HTERT RPE-1 (cell line): ENCODE data around the gene INAFM2.

Source experiments
- in situ Hi-C: fragments of 300-500 bp; cut with MboI; formaldehyde crosslinking; loops from 4 replicates; pipeline ENCODE4 v1.14.3; 2020; ENCODE audit warnings: low sequenced_read_pairs

The INAFM2 gene

DNA sequence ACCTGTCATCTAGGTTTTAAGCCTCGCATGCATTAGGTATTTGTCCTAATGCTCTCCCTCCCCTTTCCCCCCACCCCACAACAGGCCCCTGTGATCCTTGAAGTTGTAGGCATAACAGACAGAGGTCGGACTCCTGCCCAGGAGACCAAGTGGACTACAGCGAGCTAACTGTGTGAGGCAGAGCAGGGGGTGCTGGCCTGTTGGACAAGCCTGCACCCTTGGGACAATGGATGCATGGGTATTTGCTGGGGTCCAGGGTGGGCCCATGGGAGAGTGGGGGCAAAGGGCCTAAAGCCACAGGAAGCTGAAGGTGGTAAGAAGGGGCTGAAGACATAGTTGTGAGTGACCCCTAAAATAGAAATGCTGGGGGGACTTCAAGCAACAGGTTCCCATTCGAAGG, 18.2 kb upstream of the INAFM2 start:
- in situ Hi-C loops = no loop called here

DNA sequence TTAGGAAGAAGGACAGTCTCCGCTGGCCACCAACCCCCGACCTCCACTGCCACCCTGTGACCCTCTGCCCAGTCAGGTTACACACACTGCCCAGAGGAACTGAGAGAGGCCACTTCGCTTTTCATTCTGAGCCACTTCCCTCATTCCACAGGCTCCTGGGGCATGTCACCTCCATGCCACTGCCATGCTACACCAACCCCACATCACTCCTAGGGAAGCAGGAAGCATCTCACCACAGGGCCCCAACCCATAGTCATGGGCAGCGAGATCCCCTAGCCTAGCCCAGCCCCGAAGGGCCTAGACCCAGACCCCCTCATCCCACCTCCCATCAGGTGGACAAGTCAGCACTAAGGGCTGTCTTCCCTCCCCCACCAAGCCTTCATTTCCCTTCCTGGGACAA, 17.1 kb upstream of the INAFM2 start:
- in situ Hi-C loops = no loop called here

DNA sequence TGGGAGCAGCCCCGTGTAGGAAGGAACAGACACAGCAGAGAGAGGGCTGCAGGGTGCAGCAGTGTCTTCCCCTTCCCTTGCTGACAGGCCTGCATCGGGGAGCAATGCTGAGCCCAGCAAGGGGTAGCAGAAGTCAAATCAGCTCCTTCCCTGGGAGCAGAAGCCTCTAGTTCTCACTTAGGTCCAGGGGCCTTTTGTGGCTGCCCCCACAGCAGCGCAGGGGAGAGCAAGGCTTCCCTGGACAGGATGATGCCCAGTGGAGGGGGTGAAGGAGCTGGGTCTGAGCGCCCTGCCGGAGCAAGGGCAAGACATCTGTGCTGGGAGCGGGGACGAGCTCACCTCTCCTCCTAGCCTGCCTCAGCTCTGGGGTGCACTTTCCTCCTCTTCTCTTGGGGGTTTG, 16.6 kb upstream of the INAFM2 start:
- in situ Hi-C loops = no loop called here

DNA sequence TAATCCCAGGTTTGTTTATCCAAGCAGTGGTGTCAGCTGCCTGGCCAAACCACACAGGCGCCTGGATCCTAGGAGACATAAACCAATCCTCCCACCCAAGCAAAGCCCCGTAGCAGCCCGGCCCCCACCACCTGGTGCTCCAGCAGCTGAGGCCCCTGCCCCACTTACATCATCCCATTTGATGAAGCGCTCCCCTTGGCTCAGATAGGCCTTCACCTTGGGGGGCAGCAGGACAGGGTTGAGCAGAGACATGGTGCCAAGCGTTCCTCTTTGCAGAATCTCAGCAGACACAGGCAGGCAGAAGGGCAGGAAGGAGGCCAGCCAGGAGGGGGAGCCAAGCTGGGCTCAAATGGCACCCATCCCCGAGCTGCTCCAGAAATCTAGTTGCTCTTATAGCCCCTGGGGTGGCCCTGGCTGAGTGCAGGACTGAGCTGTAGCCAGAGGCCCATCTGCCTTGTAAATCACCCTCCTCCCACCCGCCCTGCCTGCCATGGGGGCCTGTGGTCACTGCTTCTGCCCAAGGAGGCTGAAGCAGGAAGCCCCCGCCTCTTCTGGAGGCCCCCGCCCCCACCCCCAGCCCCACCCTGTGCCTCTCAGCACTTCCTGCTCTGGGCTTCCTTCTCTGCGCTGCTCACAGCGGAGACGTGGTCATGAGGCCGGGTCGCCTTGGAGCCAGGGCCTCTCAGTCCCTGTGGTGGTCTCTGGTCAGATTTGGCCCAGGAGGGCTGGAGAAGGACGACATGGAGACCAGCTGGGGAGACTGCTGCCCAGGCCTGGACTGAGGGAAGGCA, 15.9 kb upstream of the INAFM2 start, which contains the start of gene PLCB2:
TSS of gene PLCB2 (minus strand) at position 515 of the 791 bp plus-strand sequence. CDS start at position 252, 263 bp downstream.
- in situ Hi-C loops = no loop called here

DNA sequence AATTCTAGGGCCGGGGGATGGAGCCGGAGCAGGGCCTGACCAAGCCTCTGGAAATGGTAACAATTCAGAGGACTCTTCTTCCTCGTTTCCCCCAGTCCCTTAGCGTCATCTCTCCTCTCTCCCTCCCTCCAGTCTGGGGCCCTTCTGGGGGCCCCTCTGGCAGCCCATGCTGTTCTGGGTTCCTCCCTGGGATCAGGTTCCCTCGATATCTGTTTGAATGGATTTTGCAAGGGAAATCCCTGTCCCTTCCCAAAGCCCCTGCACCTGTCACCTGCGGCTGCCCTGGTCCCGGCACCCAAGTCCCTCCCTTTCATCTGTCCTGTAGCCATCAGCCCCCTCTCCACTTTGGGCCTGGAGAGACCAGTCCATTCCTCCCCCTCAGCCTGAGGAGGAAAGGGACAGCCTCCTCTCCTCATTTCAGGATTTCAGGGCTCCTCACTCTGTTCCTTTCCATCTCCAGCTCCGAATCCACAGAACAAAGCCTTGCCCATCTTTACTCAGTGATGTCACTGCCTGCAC, 14.1 kb upstream of the INAFM2 start:
- in situ Hi-C loops = no loop called here

DNA sequence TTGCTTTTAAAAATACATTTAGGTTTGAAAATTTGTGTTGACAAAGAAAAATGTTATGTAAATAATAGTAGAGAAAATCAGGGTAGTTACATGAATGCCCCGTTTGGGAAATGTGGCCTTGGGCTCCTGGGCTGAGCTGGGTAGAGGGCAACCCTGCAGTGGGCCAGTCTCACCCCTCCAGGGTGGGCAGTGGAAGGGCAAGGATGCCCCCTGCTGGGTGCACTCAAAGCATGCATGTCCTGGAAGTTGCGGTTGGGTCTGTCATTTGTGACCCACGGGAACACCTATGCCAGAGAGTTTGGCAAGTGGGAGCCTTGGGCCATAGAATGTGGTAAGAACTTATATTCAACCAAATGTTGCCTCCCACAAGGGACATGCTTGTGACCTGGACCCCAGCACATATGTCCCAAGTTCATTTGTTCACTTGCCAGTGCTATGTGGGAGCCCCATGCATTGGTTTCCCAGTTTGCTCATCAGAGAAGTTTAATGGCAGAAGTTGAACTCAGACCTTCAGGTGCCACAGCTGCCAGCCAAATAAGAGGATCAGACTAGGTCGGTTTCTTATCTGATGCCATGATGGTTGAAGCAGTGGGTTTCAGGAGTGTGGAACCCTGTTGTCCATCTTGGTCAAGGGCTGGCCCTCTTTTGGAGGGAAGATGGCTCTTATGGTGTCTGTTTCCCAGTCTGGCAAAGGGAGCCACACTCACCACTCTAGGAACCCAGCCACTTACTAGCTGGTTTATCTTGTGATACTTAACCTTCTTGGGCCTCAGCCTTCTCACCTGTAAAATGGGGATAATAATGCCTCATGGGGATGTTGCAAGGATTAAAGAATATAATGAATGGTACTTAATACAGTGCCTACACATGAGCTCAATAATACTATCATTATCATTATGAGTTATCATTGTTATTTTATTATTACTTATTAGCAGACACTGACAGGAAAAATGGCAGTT, 13.2 kb upstream of the INAFM2 start:
- in situ Hi-C loops = no loop called here

DNA sequence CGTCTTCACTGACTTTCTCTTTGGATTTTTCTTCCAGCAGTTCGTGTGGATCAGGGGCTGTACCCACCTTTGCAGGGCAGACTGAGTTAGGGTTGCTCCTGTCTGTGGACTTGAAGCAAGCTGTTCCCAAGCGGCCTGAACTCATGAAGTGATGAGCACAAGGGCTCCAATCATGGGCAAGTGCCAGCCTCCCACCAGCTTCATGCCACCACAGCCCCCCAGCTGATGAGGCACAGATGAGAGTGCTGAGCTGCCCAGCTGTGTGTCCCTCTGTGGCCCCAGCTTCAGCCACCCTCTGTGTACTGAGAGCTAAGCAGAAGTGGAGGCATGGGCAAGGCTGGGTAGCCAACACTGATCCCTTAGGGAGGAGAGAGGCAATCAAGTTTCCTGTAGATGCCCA, 12.5 kb upstream of the INAFM2 start:
- in situ Hi-C loops = no loop called here

DNA sequence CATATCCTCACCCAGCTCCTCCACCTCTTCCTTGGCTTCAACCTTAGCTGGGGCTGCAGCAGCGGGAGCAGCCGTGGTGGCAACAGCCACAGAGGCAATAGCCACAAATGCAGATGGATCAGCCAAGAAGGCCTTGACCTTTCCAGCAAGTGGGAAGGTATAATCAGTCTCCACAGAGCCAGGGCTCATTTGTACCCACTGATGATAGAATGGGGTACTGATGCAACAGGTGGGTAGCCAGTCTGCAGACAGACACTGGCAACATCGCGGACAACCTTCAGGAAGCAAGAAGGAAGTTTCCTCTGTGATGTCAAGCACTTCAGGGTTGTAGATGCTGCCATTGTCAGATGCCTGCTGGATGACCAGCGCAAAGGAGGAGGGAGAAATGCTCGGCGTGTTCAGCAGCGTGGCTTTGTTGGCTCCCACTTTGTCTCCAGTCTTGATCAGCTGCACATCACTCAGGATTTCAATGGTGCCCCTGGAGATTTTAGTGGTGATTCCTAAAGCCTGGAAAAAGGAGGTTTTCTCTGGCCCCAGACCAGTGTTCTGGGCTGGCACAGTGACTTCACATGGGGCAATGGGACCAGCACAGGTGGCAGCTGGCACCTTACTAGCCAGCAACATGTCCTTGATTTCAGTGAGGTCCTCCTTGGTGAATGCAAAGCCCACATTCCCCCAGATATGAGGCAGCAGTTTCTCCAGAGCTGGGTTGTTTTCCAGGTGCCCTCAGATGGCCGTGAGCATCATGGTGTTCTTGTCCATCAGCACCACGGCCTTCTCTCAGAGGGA, 10.9 kb upstream of the INAFM2 start:
- in situ Hi-C loops = no loop called here

DNA sequence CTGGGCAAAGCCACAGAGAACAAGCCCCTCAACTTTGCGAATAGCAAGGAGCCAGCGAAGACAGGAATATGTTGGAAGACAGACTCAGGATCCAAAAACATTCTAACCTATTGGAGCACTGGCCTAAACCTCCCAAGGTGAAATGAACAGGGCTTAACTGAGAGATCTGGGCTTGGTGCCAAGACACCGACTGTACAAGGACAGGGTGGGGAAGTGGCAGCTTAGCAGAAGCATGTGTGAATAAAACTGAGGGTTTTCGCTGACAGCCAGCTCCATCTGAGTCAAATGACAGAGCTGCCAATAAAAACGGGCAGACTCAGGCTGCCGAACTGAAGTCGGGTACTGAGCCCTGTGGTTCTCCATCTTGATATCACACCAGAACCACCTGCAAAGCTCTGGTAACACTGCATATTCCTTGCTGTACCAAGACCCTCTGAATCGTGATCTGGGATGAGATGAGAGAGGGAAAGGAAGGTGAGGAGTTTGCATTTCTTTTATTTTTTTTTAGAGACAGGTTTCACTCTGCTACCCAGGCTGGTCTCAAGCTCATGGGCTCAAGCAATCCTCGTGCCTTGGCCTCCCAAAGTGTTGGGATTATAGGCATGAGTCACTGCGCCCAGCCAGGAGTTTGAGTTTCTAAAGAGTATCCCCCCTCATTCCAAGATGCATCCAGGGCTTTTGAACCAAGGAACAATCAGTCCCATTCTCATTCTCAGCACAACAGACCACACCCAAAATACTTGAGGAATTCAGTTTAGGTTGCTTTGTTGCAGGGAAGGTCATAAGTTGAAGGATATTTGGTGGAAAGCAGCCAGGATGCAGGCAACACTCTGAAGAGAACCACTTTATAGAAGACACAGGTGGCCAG, 9.7 kb upstream of the INAFM2 start:
- in situ Hi-C loops = no loop called here

DNA sequence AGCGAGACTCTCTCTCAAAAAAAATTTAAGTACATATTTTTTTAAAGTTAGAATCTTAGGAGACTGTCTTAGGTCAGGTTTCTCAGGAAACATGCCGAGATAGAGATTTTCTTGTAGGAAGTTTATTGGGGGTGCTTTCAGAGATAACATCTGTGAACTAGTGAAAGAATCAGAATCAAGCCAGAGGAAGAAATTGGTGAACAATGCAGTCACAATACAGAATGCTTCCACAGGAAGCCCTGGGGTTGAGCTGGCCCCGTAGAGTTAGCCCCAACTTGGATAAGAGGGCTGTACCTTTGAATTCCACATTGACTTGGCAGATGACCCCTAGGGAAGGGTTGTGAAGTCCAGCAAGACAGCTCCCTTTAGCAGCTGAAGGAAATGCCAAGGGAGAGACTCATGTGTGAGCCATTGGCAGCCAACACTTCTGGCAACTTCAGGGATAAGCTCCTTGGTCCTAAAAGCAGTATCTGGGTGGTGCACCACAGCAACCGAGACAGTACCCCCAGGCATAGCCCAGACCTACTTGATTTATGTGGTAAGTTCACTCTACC, 8.7 kb upstream of the INAFM2 start:
- in situ Hi-C loops = no loop called here

DNA sequence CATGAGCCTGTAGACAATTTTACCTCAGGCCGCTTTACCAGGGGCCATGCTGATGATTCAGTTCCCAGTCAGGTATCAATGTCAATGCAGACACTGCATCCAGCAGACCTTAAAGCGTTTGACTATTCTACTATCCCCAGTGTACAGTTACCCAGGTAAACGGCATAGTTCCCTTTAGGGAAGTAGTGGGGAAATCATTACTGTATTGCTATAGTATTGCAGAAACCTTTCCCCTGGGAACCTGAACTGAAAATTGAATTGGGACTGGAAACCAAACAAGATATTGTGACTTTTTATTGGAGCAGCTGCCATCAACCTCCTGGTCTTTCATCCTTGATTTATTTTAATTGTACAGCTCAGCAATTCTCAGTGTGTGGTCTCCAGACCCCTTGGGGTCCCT, 6.6 kb upstream of the INAFM2 start:
- in situ Hi-C loops = no loop called here

DNA sequence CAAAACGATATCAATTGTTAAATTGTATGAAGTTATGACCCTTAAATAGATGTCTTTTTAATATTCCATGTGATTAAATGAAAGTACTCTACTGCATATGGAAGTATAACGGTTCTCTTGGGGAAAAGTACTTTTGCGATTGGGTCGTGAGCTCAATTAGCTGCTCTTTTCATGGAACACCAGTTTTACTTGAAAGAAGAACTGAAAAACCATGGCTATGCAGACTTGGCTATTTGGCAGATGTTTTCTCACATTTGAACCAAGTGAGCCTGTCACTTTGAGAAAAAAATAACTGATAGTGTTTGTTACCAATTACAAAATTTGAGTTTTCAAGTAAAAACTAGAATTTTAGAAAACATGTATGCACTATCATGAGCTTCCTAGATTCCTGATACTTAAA, 5.9 kb upstream of the INAFM2 start:
- in situ Hi-C loops = no loop called here

DNA sequence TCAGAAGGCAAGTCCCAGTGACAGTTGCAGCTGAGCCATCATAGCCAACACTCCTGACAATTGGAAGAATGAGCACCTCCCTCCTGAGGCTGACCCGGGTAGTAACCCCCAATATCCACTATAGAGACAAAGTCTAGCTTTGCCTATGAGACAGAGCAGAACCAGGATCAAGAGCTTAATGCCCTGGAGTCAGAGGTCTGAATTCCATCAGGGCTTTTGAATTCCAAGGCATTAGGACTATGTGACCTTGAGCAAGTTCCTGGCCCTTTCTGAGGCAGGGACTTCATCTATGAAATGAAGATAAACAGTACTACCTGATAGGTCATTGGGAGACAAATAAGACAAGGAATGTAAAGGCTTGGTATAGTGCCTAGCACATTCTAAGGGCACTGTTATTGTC, 3.1 kb upstream of the INAFM2 start:
- in situ Hi-C loops = no loop called here

DNA sequence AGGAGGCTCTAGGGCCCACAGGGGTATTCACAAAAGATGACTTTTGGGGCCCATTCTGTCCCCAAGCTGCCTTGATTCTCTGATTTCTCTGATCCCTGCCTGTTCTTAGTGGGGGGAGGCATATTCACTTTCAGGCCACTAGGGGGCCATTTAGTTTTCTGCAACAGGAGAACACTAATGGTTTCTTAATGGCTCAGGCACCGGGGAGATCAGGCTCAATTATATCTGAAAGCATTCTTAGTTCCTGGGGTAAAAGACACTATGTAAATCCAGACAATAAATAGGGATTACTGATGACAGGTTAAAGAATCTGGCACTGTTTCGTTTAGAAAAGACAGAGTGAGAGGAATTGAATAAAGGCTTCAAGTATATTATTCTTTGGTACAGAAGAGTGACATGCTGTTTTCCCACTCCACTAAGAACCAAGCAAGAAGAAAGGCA, 2.5 kb upstream of the INAFM2 start:
- in situ Hi-C loops = no loop called here

DNA sequence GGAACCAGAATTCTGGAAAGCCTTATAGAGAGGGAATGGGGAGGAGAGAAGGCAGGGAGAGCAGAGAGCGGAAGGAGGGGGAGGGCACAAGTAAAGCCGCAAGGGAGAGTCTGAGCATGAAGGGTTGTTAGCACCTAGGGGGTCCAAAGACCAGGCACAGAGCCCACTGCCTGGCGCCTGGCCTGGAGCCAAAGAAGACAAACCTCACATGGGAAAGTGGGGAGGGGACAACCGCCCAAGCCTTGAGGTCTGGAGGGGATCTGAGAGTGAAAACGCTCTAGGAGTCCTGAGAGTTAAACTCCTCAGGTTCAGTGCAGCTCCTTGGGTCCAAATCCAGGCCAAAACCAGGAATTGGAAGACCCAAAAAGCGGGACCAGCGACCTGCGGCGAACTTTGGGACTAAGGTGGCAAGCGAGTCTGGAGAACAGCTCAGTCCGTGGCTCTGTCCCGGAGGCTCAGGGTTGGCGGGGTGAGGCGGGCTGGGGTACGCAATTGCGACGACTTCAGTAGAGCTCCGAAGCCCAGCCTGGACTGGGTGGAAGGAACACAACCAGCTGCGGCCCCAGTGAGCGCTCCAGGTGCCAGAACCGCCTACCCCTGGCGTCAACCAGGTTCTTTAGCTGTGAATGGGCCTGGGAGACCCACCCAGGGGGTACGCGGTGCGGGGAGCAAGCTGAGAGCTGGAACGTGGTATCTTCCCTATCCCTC, 807 bp upstream of the INAFM2 start:
- in situ Hi-C loops = no loop called here

DNA sequence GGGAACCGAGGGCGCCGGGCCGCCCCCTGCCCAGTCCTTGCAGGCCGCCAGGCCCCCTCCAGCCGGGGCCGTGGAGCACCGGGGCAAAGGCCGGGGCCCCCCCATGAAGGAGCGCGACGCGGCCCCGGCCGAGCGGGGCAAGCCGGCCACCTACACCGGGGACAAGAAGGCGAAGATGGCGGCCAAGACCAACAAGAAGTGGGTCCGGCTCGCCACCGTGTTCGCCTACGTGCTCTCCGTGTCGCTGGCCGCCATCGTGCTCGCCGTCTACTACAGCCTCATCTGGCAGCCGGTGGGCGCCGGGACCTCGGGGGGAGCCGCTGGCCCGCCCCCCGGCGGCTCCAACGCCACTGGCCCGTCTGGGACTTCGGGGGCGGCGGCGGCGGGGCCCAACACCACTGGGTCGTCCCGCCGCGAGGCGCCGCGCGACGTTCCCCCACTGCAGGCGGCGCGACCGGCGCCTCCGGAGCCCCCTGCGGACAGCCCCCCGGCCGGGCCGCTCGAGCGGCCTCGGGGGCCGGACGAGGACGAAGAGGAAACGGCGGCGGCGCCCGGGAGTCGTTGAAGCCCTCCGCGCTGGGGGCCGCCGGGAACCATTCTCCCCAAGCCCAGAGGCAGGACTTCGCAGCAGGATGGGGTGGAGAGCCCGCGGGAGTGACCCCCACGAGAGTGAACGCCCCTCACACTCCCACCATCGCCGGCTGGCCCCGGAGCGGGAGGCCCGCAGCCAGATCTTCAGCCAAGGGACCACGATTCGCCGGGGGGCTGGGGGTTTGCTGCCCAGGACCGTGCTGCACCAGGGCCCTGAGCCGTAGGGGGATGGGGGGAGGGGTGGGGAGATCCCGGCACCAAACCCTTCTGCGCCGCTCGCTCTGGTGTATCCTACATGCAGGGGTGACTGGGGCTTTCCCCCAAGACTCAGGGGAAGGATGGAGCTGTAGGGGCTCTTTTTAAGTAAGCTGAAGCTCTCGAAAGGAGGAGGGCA, 753 bp downstream of the INAFM2 start:
- in situ Hi-C loops = no loop called here

DNA sequence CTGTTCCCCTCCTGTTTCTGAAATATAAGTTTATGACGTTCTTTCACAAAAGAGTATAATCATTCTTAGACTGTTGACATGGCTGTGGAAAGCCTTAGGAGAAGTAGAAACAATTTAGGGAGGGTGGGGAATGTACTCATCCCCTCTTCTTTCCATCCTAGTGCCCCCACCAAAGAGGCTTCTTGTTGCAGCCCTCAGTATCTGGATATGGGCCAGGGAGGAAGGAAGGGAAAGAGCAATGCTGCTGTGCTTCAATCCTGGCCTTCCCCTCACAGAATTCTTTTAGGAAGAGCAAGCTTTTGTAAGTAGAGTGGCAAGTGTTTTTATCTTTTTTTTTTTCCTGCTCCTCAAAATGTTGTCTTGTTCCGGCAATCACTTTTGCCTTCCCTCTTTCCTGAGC, 1.7 kb downstream of the INAFM2 start:
- in situ Hi-C loops = no loop called here

DNA sequence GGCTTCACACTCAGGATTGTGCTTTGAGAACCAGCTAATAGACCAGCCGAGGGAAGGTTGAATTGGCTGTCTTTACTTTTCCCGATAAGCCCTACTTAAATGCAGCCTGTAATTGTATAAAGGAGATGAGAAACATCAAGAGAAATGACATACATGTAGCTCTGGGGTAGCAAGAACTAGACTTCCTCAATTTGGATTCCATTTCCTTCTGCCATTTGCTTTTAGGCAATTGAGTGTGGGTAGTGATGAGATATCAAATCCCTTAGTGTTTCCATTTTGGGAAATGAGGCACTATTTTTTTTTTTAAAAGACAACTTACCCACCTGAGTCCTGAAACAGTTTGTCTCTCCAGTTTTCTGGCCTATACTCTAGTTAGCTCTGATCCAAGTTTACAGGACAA, 2.2 kb downstream of the INAFM2 start:
- in situ Hi-C loops = no loop called here
